NCI-H1694 (cell line): ENCODE measurements around the gene TDRD7.

Source experiments
- DNase-seq: peaks from one replicate; lab custom pipeline; 2025; lab: John Stamatoyannopoulos, UW

Gene TDRD7

GRCh38 chr9:97411789-97412625 is at the start of gene TDRD7:
TDRD7 (plus strand) TSS chr9:97412096; CDS start chr9:97428466, 16,370 bp downstream.
- DNase-seq = peak; percentile 10

GRCh38 chr9:97362777-97363545 is 48.9 kb upstream of the TDRD7 start:
- no peak for DNase-seq

- DNase-seq = no peak
Measured at GRCh38 chr9:97363661-97364299, 48.1 kb upstream of the TDRD7 start.

GRCh38 chr9:97364769-97365490 is 47.0 kb upstream of the TDRD7 start:
- DNase-seq = no peak

- DNase-seq = no peak
Measured at GRCh38 chr9:97365634-97366033, 46.3 kb upstream of the TDRD7 start.

GRCh38 chr9:97366476-97366875 is 45.4 kb upstream of the TDRD7 start:
- no peak for DNase-seq

- no peak for DNase-seq
Measured at GRCh38 chr9:97366889-97367288, 45.0 kb upstream of the TDRD7 start.

- no peak for DNase-seq
Measured at GRCh38 chr9:97367729-97368128, 44.2 kb upstream of the TDRD7 start.

- DNase-seq = no peak
Measured at GRCh38 chr9:97368964-97369363, 42.9 kb upstream of the TDRD7 start.

GRCh38 chr9:97372580-97372979 is 39.3 kb upstream of the TDRD7 start:
- DNase-seq = no peak

- peak; percentile 2 for DNase-seq
Measured at GRCh38 chr9:97373331-97373730, 38.6 kb upstream of the TDRD7 start.

- no peak for DNase-seq
Measured at GRCh38 chr9:97374811-97375210, 37.1 kb upstream of the TDRD7 start.

GRCh38 chr9:97376902-97377301 is 35.0 kb upstream of the TDRD7 start:
- no peak for DNase-seq

- DNase-seq = no peak
Measured at GRCh38 chr9:97382099-97382718, 29.7 kb upstream of the TDRD7 start.

- no peak for DNase-seq
Measured at GRCh38 chr9:97384406-97385262, 27.3 kb upstream of the TDRD7 start.

- no peak for DNase-seq
Measured at GRCh38 chr9:97385626-97386264, 26.2 kb upstream of the TDRD7 start.

- DNase-seq = no peak
Measured at GRCh38 chr9:97386265-97386633, 25.6 kb upstream of the TDRD7 start.

- DNase-seq = peak; percentile 51
Measured at GRCh38 chr9:97386733-97387503, 25.0 kb upstream of the TDRD7 start.

- no peak for DNase-seq
Measured at GRCh38 chr9:97387504-97387886, 24.4 kb upstream of the TDRD7 start.
